Mesenchymal stem cell (in vitro differentiated cells and primary cell): Measurements from ENCODE around the gene CHST4.
A peak's percentile ranks its signal among the peaks of the same experiment; 100 is the strongest.

Experiments
- DNase-seq: peaks from one replicate; pipeline ENCODE4 v3.0.0-alpha.2; 2013
- H2AFZ ChIP-seq: one replicate; pipeline ENCODE4 v1.6.1; 2013; ENCODE audit warnings: low read depth, mild to moderate bottlenecking, control low read depth, inconsistent platforms, low read length, moderate library complexity
- H2AK5ac ChIP-seq: 2 replicates; pipeline ENCODE4 v1.6.1; 2013; ENCODE audit warnings: low read length, moderate library complexity, mild to moderate bottlenecking, inconsistent platforms; ENCODE audit not compliant: severe bottlenecking
- H2BK120ac ChIP-seq: one replicate; pipeline ENCODE4 v1.6.1; 2013; ENCODE audit warnings: low read depth, mild to moderate bottlenecking, inconsistent platforms, low read length, moderate library complexity
- H2BK12ac ChIP-seq, 2 experiments: one replicate each; pipeline ENCODE4 v1.6.1; 2013; ENCODE audit warnings: inconsistent platforms in 2 of 2, low read length in 2 of 2, mild to moderate bottlenecking in 2 of 2, moderate library complexity in 2 of 2, control low read depth in 1 of 2
- H2BK15ac ChIP-seq: one replicate; pipeline ENCODE4 v1.6.1; 2013; ENCODE audit warnings: mild to moderate bottlenecking, low read depth, inconsistent platforms; ENCODE audit not compliant: poor library complexity, severe bottlenecking
- H2BK5ac ChIP-seq: 2 replicates; pipeline ENCODE4 v1.6.1; 2013; ENCODE audit warnings: low read depth, mild to moderate bottlenecking, low read length, control low read depth, inconsistent platforms; ENCODE audit not compliant: poor library complexity, severe bottlenecking
- H3K14ac ChIP-seq, 2 experiments: one replicate each; pipeline ENCODE4 v1.6.1; 2013; ENCODE audit warnings: inconsistent platforms in 2 of 2, low read length in 2 of 2, control low read depth in 1 of 2, mild to moderate bottlenecking in 1 of 2, moderate library complexity in 1 of 2
- H3K18ac ChIP-seq, 2 experiments: one replicate each; pipeline ENCODE4 v1.6.1; 2013; ENCODE audit warnings: inconsistent platforms in 2 of 2, low read length in 2 of 2, control low read depth in 1 of 2, low read depth in 1 of 2, mild to moderate bottlenecking in 1 of 2
- H3K23ac ChIP-seq, 2 experiments: one replicate each; pipeline ENCODE4 v1.6.1; 2013; ENCODE audit warnings: inconsistent platforms in 2 of 2, low read length in 2 of 2, mild to moderate bottlenecking in 2 of 2, moderate library complexity in 2 of 2, control low read depth in 1 of 2
- H3K27ac ChIP-seq: 2 replicates; pipeline ENCODE4 v1.5.1; 2013; ENCODE audit warnings: mild to moderate bottlenecking, moderate library complexity, low read length, control low read depth, inconsistent platforms; ENCODE audit not compliant: poor library complexity, severe bottlenecking
- H3K27me3 ChIP-seq, 2 experiments: 2 replicates each; pipeline versions ENCODE4 v1.6.1 to v1.7.0; 2013; ENCODE audit warnings: low read length in 2 of 2, mild to moderate bottlenecking in 2 of 2, moderate library complexity in 2 of 2, control low read depth in 1 of 2, inconsistent platforms in 1 of 2; ENCODE audit not compliant: control insufficient read depth in 1 of 2, insufficient read depth in 1 of 2
- H3K36me3 ChIP-seq, 2 experiments: 2 replicates each; pipeline versions ENCODE4 v1.6.1 to v1.7.0; 2013; ENCODE audit warnings: low read length in 2 of 2, control low read depth in 1 of 2, inconsistent platforms in 1 of 2, low read depth in 1 of 2, mild to moderate bottlenecking in 1 of 2; ENCODE audit not compliant: insufficient read depth in 2 of 2, control insufficient read depth in 1 of 2
- H3K4ac ChIP-seq, 2 experiments: one replicate each; pipeline ENCODE4 v1.6.1; 2013; ENCODE audit warnings: inconsistent platforms in 2 of 2, low read length in 2 of 2, mild to moderate bottlenecking in 2 of 2, moderate library complexity in 2 of 2, control low read depth in 1 of 2, low read depth in 1 of 2
- H3K4me1 ChIP-seq: 2 replicates; pipeline ENCODE4 v1.6.1; 2013; ENCODE audit warnings: low read depth, low read length, control low read depth; ENCODE audit not compliant: control insufficient read depth, insufficient read depth
- H3K4me2 ChIP-seq: 2 replicates; pipeline ENCODE4 v1.6.1; 2013; ENCODE audit warnings: low read length, mild to moderate bottlenecking, inconsistent platforms; ENCODE audit not compliant: poor library complexity, severe bottlenecking
- H3K4me3 ChIP-seq, 2 experiments: 2 replicates each; pipeline versions ENCODE4 v1.5.1 to v1.7.0; 2013; ENCODE audit warnings: low read length in 2 of 2, mild to moderate bottlenecking in 2 of 2, control low read depth in 1 of 2, low read depth in 1 of 2; ENCODE audit not compliant: insufficient read depth in 1 of 2
- H3K79me1 ChIP-seq: replicated peaks from 2 replicates; pipeline ENCODE4 v1.6.1; 2013; ENCODE audit warnings: mild to moderate bottlenecking, control low read depth, low read length, inconsistent platforms; ENCODE audit not compliant: poor library complexity, severe bottlenecking
- H3K9ac ChIP-seq: 2 replicates; pipeline ENCODE4 v1.7.0; 2013; ENCODE audit warnings: mild to moderate bottlenecking, low read length, moderate library complexity
- H3K9me3 ChIP-seq: 2 replicates; pipeline ENCODE4 v1.7.0; 2013; ENCODE audit warnings: mild to moderate bottlenecking, low read length; ENCODE audit not compliant: control insufficient read depth
- H4K8ac ChIP-seq: one replicate; pipeline ENCODE4 v1.6.1; 2013; ENCODE audit warnings: inconsistent platforms, mild to moderate bottlenecking, low read length, moderate library complexity
- H4K91ac ChIP-seq: one replicate; pipeline ENCODE4 v1.6.1; 2013; ENCODE audit warnings: mild to moderate bottlenecking, low read length, inconsistent platforms
- WGBS: methylation state at CpG from one replicate; pipeline ENCODE4 v1.1.7; 2013; ENCODE audit warnings: mixed read lengths; 5-methylcytosine and 5-hydroxymethylcytosine counted together

The CHST4 gene

GRCh38 chr16:71542377-71542776, 16.2 kb downstream of the CHST4 start:
- no peak overlapping the region for H2AFZ ChIP-seq
- H3K27me3 ChIP-seq, result peaks cover 5 to 31% of the 10 kb centered on the region in 2 experiments
- no peak overlapping the region for H3K4ac ChIP-seq
- H3K18ac ChIP-seq, result no peak overlapping the region
- H3K14ac ChIP-seq, result no peak overlapping the region
- H2BK15ac ChIP-seq, result no peak overlapping the region
- H2BK120ac ChIP-seq, result no peak overlapping the region
- no peaks in the 10 kb centered on the region for H3K9me3 ChIP-seq
- no peak overlapping the region for H4K8ac ChIP-seq
- H2AK5ac ChIP-seq, result no peak overlapping the region
- H3K4me2 ChIP-seq, result no peak overlapping the region
- no peaks in the 10 kb centered on the region for H3K36me3 ChIP-seq
- DNase-seq, result peak; percentile 20
- H3K9ac ChIP-seq, result no peak overlapping the region
- H4K91ac ChIP-seq, result no peak overlapping the region
- H3K27ac ChIP-seq, result no peak overlapping the region
- peak overlapping the region in 1 of 2 experiments; percentile 48 for H3K4me3 ChIP-seq
- H3K23ac ChIP-seq, result no peak overlapping the region
- no peak overlapping the region for H2BK5ac ChIP-seq
- 19% methylated on average over 9 of the region's 11 CpGs for WGBS
- H3K4me1 ChIP-seq, result no peaks in the 10 kb centered on the region
- no peak overlapping the region for H2BK12ac ChIP-seq
- no peaks in the 10 kb centered on the region for H3K79me1 ChIP-seq

- Histone ChIP-seq H3K9me3 (no peaks in the 10 kb centered on the region), H2BK5ac (no peak overlapping the region), H2BK15ac (no peak overlapping the region), H3K23ac (no peak overlapping the region), H3K18ac (no peak overlapping the region), H3K79me1 (no peaks in the 10 kb centered on the region), H3K27ac (no peak overlapping the region), H3K27me3 (peaks cover 9 to 12% of the 10 kb centered on the region in 2 experiments), H2BK120ac (no peak overlapping the region), H4K8ac (no peak overlapping the region), H3K4me1 (no peaks in the 10 kb centered on the region), H4K91ac (no peak overlapping the region), H3K4ac (no peak overlapping the region), H3K4me2 (no peak overlapping the region), H2AFZ (no peak overlapping the region), H3K4me3 (no peak overlapping the region), H2AK5ac (no peak overlapping the region), H3K9ac (no peak overlapping the region), H2BK12ac (no peak overlapping the region), H3K14ac (no peak overlapping the region), H3K36me3 (no peaks in the 10 kb centered on the region)
- no peak for DNase-seq
Measured at GRCh38 chr16:71547168-71547567, 20.9 kb downstream of the CHST4 start.

DNA sequence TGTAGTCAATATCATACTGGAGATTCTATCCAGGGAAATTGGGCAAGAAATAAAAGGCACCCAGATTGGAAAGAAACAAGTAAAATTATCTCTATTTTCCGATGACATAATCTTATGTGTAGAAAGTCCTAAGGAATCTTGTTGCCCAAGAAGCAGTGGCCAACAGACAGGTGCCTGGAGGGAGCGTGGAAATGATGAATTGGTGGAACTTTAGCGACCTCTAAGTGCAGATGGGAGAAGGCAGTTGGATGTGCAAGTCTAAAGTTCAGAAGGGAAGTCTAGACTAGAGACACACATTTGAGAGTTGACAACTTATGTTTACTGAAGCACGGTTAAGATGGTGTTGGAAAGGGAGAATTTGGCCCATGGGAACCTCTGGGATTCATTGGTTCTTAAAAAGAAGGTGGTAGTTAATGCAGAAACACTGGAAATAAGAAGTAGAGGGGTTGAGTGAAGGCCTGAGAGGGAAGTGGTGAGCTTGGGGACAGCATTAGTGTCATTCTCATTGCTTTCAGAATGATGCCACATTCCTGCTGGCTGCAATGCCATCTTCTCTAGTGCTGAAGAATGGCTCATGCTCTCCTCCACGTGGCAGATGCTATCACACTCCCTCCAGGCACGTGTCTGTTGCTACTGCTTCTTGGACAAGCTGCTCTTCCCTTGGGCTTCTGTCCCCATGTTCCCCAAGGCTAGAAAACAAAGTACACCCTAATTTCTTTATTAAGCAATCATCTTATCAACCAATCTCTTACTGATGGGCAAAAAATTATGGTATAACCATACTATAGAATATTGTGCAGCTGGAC, 26.7 kb downstream of the CHST4 start:
- Histone ChIP-seq H3K4me3 (no peak overlapping the region), H2AFZ (no peak overlapping the region), H3K18ac (no peak overlapping the region), H3K4ac (no peak overlapping the region), H3K36me3 (no peaks in the 10 kb centered on the region), H2BK12ac (no peak overlapping the region), H4K8ac (no peak overlapping the region), H2BK15ac (no peak overlapping the region), H3K27me3 (peaks cover 3 to 6% of the 10 kb centered on the region in 2 experiments), H3K4me2 (no peak overlapping the region), H3K9me3 (no peaks in the 10 kb centered on the region), H3K27ac (no peak overlapping the region), H2BK5ac (no peak overlapping the region), H3K79me1 (no peaks in the 10 kb centered on the region), H4K91ac (no peak overlapping the region), H2AK5ac (no peak overlapping the region), H2BK120ac (no peak overlapping the region), H3K9ac (no peak overlapping the region), H3K4me1 (no peaks in the 10 kb centered on the region), H3K23ac (no peak overlapping the region), H3K14ac (no peak overlapping the region)
- DNase-seq, result no peak
- 25% methylated on average over 6 of the region's 6 CpGs for WGBS

- H3K4ac ChIP-seq, result no peak overlapping the region
- no peak for DNase-seq
- no peak overlapping the region for H2AFZ ChIP-seq
- no peak overlapping the region for H3K9ac ChIP-seq
- H4K8ac ChIP-seq, result no peak overlapping the region
- peaks cover 0 to 3% of the 10 kb centered on the region in 2 experiments for H3K27me3 ChIP-seq
- no peak overlapping the region for H2BK15ac ChIP-seq
- no peak overlapping the region for H3K14ac ChIP-seq
- no peak overlapping the region for H4K91ac ChIP-seq
- no peak overlapping the region for H3K4me3 ChIP-seq
- no peaks in the 10 kb centered on the region for H3K9me3 ChIP-seq
- 77% methylated on average over 1 of the region's 1 CpG for WGBS
- H3K18ac ChIP-seq, result no peak overlapping the region
- no peak overlapping the region for H2BK120ac ChIP-seq
- no peaks in the 10 kb centered on the region for H3K79me1 ChIP-seq
- no peak overlapping the region for H2BK5ac ChIP-seq
- no peak overlapping the region for H3K23ac ChIP-seq
- H3K4me2 ChIP-seq, result no peak overlapping the region
- no peak overlapping the region for H2BK12ac ChIP-seq
- no peak overlapping the region for H3K27ac ChIP-seq
- no peaks in the 10 kb centered on the region for H3K36me3 ChIP-seq
- no peaks in the 10 kb centered on the region for H3K4me1 ChIP-seq
- no peak overlapping the region for H2AK5ac ChIP-seq
Measured at GRCh38 chr16:71555230-71555891, 29.1 kb downstream of the CHST4 start.
